ENCODE results near the gene SPANXD.

Gene SPANXD

GRCh38 chrX:141652286-141652685 is 46.3 kb downstream of the SPANXD start:
- Mint-ChIP-seq H3K4me3 (no peak overlapping the region), H3K27me3 (ENCODE audit: low read depth) (no peaks in the 10 kb centered on the region), H3K36me3 (ENCODE audit: low read depth) (no peaks in the 10 kb centered on the region), H3K9me3 (no peaks in the 10 kb centered on the region), H3K27ac (no peak overlapping the region), H3K4me1 (no peaks in the 10 kb centered on the region)
- TF ChIP-seq CTCF (IDR thresholded peaks at IDR 0.05; ENCODE audit: unreplicated experiment in 3 of 3), result no peak
